ENCODE results near the gene FRMD6.

FRMD6 gene

GRCh38 chr14:51653079-51653774 lies 1.5 kb downstream of the FRMD6 start:
- Histone ChIP-seq H3K36me3 (ENCODE audit: insufficient read depth, low read length) (no peaks in the 10 kb centered on the region), H2AFZ (ENCODE audit: low read length) (peak overlapping the region; percentile 84; the same call in 1 of the 2 replicates), H3K9me3 (ENCODE audit: insufficient read depth, low read depth, low read length) (no peaks in the 10 kb centered on the region), H3K4me3 (ENCODE audit: low read length, poor library complexity, severe bottlenecking) (peak overlapping the region; percentile 75), H3K9me2 (replicated peaks; ENCODE audit: low read depth, low read length) (no peaks in the 10 kb centered on the region), H3F3A (ENCODE audit: low read depth) (no peaks in the 10 kb centered on the region), H3K9ac (ENCODE audit: low read depth, low read length, poor library complexity, severe bottlenecking) (peak overlapping the region; percentile 46), H3K4me1 (ENCODE audit: insufficient read depth, low read length, poor library complexity, severe bottlenecking) (peaks cover 43% of the 10 kb centered on the region), H3K27me3 (ENCODE audit: insufficient read depth, low read length, poor library complexity, severe bottlenecking) (peaks cover 12% of the 10 kb centered on the region), H3K4me2 (ENCODE audit: low read depth, low read length, poor library complexity, severe bottlenecking) (peak overlapping the region; percentile 91), H4K20me1 (ENCODE audit: insufficient read depth, low read length, poor library complexity, severe bottlenecking) (no peaks in the 10 kb centered on the region), H3K79me2 (ENCODE audit: insufficient read depth, low read length) (0 out of 2 replicates have a peak, but pooled peaks cover 4% of the 10 kb centered on the region)
- TF ChIP-seq CTCF (conservative IDR thresholded peaks at IDR 0.05; ENCODE audit: low read length) (peak; percentile 52), EZH2phosphoT487 (IDR thresholded peaks at IDR 0.05; ENCODE audit: borderline replicate concordance) (no peak)

DNA sequence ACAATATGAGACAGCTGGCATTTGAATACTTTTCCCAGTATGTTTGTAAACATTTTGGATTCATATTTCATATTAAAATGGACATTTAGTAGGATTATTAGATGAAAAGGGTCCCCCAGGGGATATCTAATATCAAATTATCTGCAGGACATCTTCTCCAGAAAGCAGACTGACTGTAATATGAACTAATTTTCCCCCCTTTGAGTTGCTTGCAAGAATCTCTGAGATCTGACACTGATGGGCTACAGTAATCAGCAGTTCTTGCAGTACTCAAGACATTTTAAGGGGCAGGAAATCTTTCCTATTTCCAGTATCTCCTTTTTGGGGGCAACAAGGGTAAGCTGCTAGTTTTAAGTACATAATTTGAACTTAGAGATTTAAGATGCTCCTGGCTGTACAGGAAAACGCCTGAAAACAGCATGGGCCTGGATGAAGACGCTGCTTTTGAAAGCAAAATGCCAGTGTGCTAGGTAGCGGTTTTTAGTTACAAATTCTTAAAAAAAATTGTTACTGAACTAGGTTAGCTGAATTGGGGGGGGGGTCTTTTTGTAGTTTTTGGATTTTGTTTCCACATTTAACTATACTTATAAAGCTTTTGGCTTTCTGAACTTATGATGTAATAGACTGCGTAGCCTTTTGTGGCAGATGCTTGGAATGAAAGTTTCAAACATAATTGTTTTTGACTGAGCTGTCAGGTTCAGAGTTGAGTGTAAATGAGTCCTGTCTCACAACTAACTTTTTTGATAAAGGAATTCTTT lies 2.2 kb downstream of the FRMD6 start:
- Histone ChIP-seq H3K36me3 (ENCODE audit: insufficient read depth, low read length) (no peaks in the 10 kb centered on the region), H3K79me2 (ENCODE audit: insufficient read depth, low read length) (0 out of 2 replicates have a peak, but pooled peaks cover 4% of the 10 kb centered on the region), H4K20me1 (ENCODE audit: insufficient read depth, low read length, poor library complexity, severe bottlenecking) (no peaks in the 10 kb centered on the region), H3K27me3 (ENCODE audit: insufficient read depth, low read length, poor library complexity, severe bottlenecking) (peaks cover 15% of the 10 kb centered on the region), H3F3A (ENCODE audit: low read depth) (no peaks in the 10 kb centered on the region), H3K4me3 (ENCODE audit: low read length, poor library complexity, severe bottlenecking) (peak overlapping the region; percentile 75), H3K4me2 (ENCODE audit: low read depth, low read length, poor library complexity, severe bottlenecking) (peak overlapping the region; percentile 91), H3K9ac (ENCODE audit: low read depth, low read length, poor library complexity, severe bottlenecking) (no peak overlapping the region), H3K9me3 (ENCODE audit: insufficient read depth, low read depth, low read length) (no peaks in the 10 kb centered on the region), H3K9me2 (replicated peaks; ENCODE audit: low read depth, low read length) (no peaks in the 10 kb centered on the region), H3K4me1 (ENCODE audit: insufficient read depth, low read length, poor library complexity, severe bottlenecking) (peaks cover 49% of the 10 kb centered on the region), H2AFZ (ENCODE audit: low read length) (no peak overlapping the region)
- TF ChIP-seq CTCF (conservative IDR thresholded peaks at IDR 0.05; ENCODE audit: low read length): no peak
- TF ChIP-seq EZH2phosphoT487 (IDR thresholded peaks at IDR 0.05; ENCODE audit: borderline replicate concordance): no peak

GRCh38 chr14:51654533-51654845 lies 2.8 kb downstream of the FRMD6 start:
- Histone ChIP-seq H4K20me1 (ENCODE audit: insufficient read depth, low read length, poor library complexity, severe bottlenecking) (no peaks in the 10 kb centered on the region), H3K4me1 (ENCODE audit: insufficient read depth, low read length, poor library complexity, severe bottlenecking) (peaks cover 49% of the 10 kb centered on the region), H2AFZ (ENCODE audit: low read length) (no peak overlapping the region), H3K4me2 (ENCODE audit: low read depth, low read length, poor library complexity, severe bottlenecking) (peak overlapping the region; percentile 91), H3K79me2 (ENCODE audit: insufficient read depth, low read length) (0 out of 2 replicates have a peak, but pooled peaks cover 4% of the 10 kb centered on the region), H3K9ac (ENCODE audit: low read depth, low read length, poor library complexity, severe bottlenecking) (no peak overlapping the region), H3K27me3 (ENCODE audit: insufficient read depth, low read length, poor library complexity, severe bottlenecking) (peaks cover 20% of the 10 kb centered on the region), H3K4me3 (ENCODE audit: low read length, poor library complexity, severe bottlenecking) (no peak overlapping the region), H3K9me3 (ENCODE audit: insufficient read depth, low read depth, low read length) (no peaks in the 10 kb centered on the region), H3K9me2 (replicated peaks; ENCODE audit: low read depth, low read length) (no peaks in the 10 kb centered on the region), H3K36me3 (ENCODE audit: insufficient read depth, low read length) (no peaks in the 10 kb centered on the region), H3F3A (ENCODE audit: low read depth) (no peaks in the 10 kb centered on the region)
- TF ChIP-seq EZH2phosphoT487 (IDR thresholded peaks at IDR 0.05; ENCODE audit: borderline replicate concordance) (no peak), CTCF (conservative IDR thresholded peaks at IDR 0.05; ENCODE audit: low read length) (no peak)

All from Loucy (cell line).